Osteoblast (primary cell): ENCODE measurements around the gene NOL9. TPM values are rescaled to one million over a fixed set of nuclear protein-coding genes. Genes with fewer than 3 reads are reported as not detected.

Experiments
- DNase-seq: peaks from one replicate; pipeline ENCODE4 v3.0.0; 2011; ENCODE audit warnings: low spot score, mixed read lengths; ENCODE audit not compliant: insufficient read length; ENCODE audit errors: missing footprints
- H2AFZ ChIP-seq: 2 replicates; pipeline ENCODE4 v1.6.0; 2011; ENCODE audit warnings: mild to moderate bottlenecking, low read length
- H3K27ac ChIP-seq: 2 replicates; pipeline ENCODE4 v1.5.1; 2011; ENCODE audit warnings: mild to moderate bottlenecking, low read depth, low read length, moderate library complexity
- H3K27me3 ChIP-seq: 2 replicates; pipeline ENCODE4 v1.6.0; 2012; ENCODE audit warnings: mild to moderate bottlenecking, control low read depth, inconsistent platforms, low read length, moderate library complexity; ENCODE audit not compliant: insufficient read depth
- H3K36me3 ChIP-seq: 2 replicates; pipeline ENCODE4 v1.5.1; 2011; ENCODE audit warnings: mild to moderate bottlenecking, low read length, control low read depth, moderate library complexity; ENCODE audit not compliant: insufficient read depth
- H3K4me1 ChIP-seq: 2 replicates; pipeline ENCODE4 v1.5.1; 2011; ENCODE audit warnings: mild to moderate bottlenecking, low read length, control low read depth, moderate library complexity; ENCODE audit not compliant: insufficient read depth
- H3K4me2 ChIP-seq: 2 replicates; pipeline ENCODE4 v1.6.0; 2011; ENCODE audit warnings: mild to moderate bottlenecking, low read length; ENCODE audit not compliant: insufficient read depth
- H3K4me3 ChIP-seq: fragments of 200-600 bp; sonication (generic); 3 replicates; pipeline ENCODE4 v1.5.1; 2012; ENCODE audit warnings: mild to moderate bottlenecking, low read length, inconsistent platforms; ENCODE audit not compliant: insufficient read depth
- H3K79me2 ChIP-seq: 2 replicates; pipeline ENCODE4 v1.6.0; 2012; ENCODE audit warnings: mild to moderate bottlenecking, low read length, control low read depth, inconsistent platforms; ENCODE audit not compliant: insufficient read depth
- H3K9me3 ChIP-seq: 2 replicates; pipeline ENCODE4 v1.5.1; 2011; ENCODE audit warnings: low read depth, low read length, control low read depth
- H4K20me1 ChIP-seq: 2 replicates; pipeline ENCODE4 v1.6.0; 2012; ENCODE audit warnings: mild to moderate bottlenecking, low read length, control low read depth; ENCODE audit not compliant: insufficient read depth
- CTCF ChIP-seq: IDR thresholded peaks from 2 replicates; pipeline ENCODE4 v1.5.1; 2011; ENCODE audit warnings: mild to moderate bottlenecking, low read depth, low read length, moderate library complexity; ENCODE audit errors: extremely low read depth
- total RNA-seq: library from RNA; depleted of rRNA; stranded (reverse); fragments of >200 nt; gene quantifications from 2 replicates; pipeline ENCODE4 v1.2.3, GENCODE V29; 2012

The NOL9 gene
- total RNA-seq, 1 donor: 31.1 TPM

GRCh38 chr1:6474815-6475282, 79.5 kb downstream of the NOL9 start:
- Histone ChIP-seq H4K20me1 (peaks cover 3% of the 10 kb centered on the region), H3K4me1 (no peaks in the 10 kb centered on the region), H3K9me3 (no peaks in the 10 kb centered on the region), H3K79me2 (no peaks in the 10 kb centered on the region), H2AFZ (no peak overlapping the region), H3K4me3 (no peak overlapping the region), H3K27ac (no peak overlapping the region), H3K27me3 (no peaks in the 10 kb centered on the region), H3K36me3 (peaks cover 11% of the 10 kb centered on the region), H3K4me2 (no peak overlapping the region)
- TF ChIP-seq CTCF: no peak
- DNase-seq: no peak

- H3K9me3 ChIP-seq: no peaks in the 10 kb centered on the region
- TF ChIP-seq CTCF: no peak
- no peak overlapping the region for H3K4me3 ChIP-seq
- peaks cover 5% of the 10 kb centered on the region for H4K20me1 ChIP-seq
- H3K79me2 ChIP-seq: no peaks in the 10 kb centered on the region
- DNase-seq: no peak
- no peak overlapping the region for H3K27ac ChIP-seq
- no peaks in the 10 kb centered on the region for H3K4me1 ChIP-seq
- peaks cover 16% of the 10 kb centered on the region for H3K36me3 ChIP-seq
- no peak overlapping the region for H3K4me2 ChIP-seq
- no peak overlapping the region for H2AFZ ChIP-seq
- H3K27me3 ChIP-seq: no peaks in the 10 kb centered on the region
These were observed 80.1 kb downstream of the NOL9 start for GRCh38 chr1:6473974-6474814.

- H4K20me1 ChIP-seq: peaks cover 5% of the 10 kb centered on the region
- no peak overlapping the region for H3K4me3 ChIP-seq
- no peaks in the 10 kb centered on the region for H3K9me3 ChIP-seq
- H3K79me2 ChIP-seq: no peaks in the 10 kb centered on the region
- no peaks in the 10 kb centered on the region for H3K27me3 ChIP-seq
- no peak for TF ChIP-seq CTCF
- no peak overlapping the region for H3K27ac ChIP-seq
- no peaks in the 10 kb centered on the region for H3K4me1 ChIP-seq
- peaks cover 20% of the 10 kb centered on the region for H3K36me3 ChIP-seq
- no peak overlapping the region for H3K4me2 ChIP-seq
- no peak overlapping the region for H2AFZ ChIP-seq
- DNase-seq: no peak
These were observed 81.2 kb downstream of the NOL9 start for GRCh38 chr1:6473156-6473555.

- Histone ChIP-seq H3K36me3 (peaks cover 22% of the 10 kb centered on the region), H3K79me2 (no peaks in the 10 kb centered on the region), H3K27ac (no peak overlapping the region), H3K4me2 (no peak overlapping the region), H4K20me1 (peaks cover 5% of the 10 kb centered on the region), H3K4me3 (no peak overlapping the region), H3K4me1 (no peaks in the 10 kb centered on the region), H3K27me3 (no peaks in the 10 kb centered on the region), H2AFZ (no peak overlapping the region), H3K9me3 (no peaks in the 10 kb centered on the region)
- DNase-seq: peak; percentile 87
- peak; percentile 30 for TF ChIP-seq CTCF
These were observed 81.9 kb downstream of the NOL9 start for GRCh38 chr1:6472391-6472790.
